Activated CD8-positive, alpha-beta T cell treated with anti-CD3 and anti-CD28 coated beads for 36 hours (primary cell): Measurements from ENCODE around the gene HSPA2. TPM values are rescaled to one million over a fixed set of nuclear protein-coding genes. Genes with fewer than 3 reads are reported as not detected.

ENCODE experiments used
- ATAC-seq: fragments of 200-7000 bp; cut with Tn5 transposase; one replicate; pipeline ENCODE4 v1.10.0; 2021; ENCODE audit warnings: mild to moderate bottlenecking, moderate library complexity
- CTCF ChIA-PET: fragments of 350-600 bp; sonication (Branson Sonifier 250); formaldehyde crosslinking; loops from one replicate; lab custom pipeline; 2021; ENCODE audit warnings: antibody characterized with exemption; lab: Charles Lee
- POLR2A ChIA-PET: fragments of 350-600 bp; sonication (Branson Sonifier 250); formaldehyde crosslinking; loops from one replicate; lab custom pipeline; 2021; ENCODE audit warnings: antibody characterized with exemption; lab: Charles Lee
- DNase-seq: peaks from one replicate; pipeline ENCODE4 v3.0.0-alpha.2; 2020
- H3K27ac Mint-ChIP-seq: one replicate; pipeline ENCODE4 v1.8.0; 2021; ENCODE audit warnings: mild to moderate bottlenecking, mixed read lengths
- H3K27me3 Mint-ChIP-seq: one replicate; pipeline ENCODE4 v1.8.0; 2021; ENCODE audit warnings: mixed read lengths
- H3K36me3 Mint-ChIP-seq: one replicate; pipeline ENCODE4 v1.8.0; 2021; ENCODE audit warnings: low read depth, mixed read lengths
- H3K4me1 Mint-ChIP-seq: one replicate; pipeline ENCODE4 v1.8.0; 2021; ENCODE audit warnings: low read depth, mixed read lengths
- H3K4me3 Mint-ChIP-seq: one replicate; pipeline ENCODE4 v1.8.0; 2021; ENCODE audit warnings: mild to moderate bottlenecking, moderate library complexity, mixed read lengths
- H3K9me3 Mint-ChIP-seq: one replicate; pipeline ENCODE4 v1.8.0; 2021; ENCODE audit warnings: mixed read lengths
- CTCF ChIP-seq: fragments of 200-600 bp; IDR thresholded peaks from one replicate; pipeline ENCODE4 v1.8.0; 2022; ENCODE audit warnings: antibody characterized with exemption, mild to moderate bottlenecking
- intact Hi-C: fragments of 100-400 bp; cut with micrococcal nuclease; formaldehyde crosslinking; loops from one replicate; pipeline ENCODE4 v1.10.0; 2022
- total RNA-seq, 2 experiments: library from RNA; stranded (reverse); gene quantifications; one replicate each; pipeline ENCODE4 v1.2.3, GENCODE V29; 2021

Gene HSPA2
- total RNA-seq, 2 experiments from 2014 or later = 2.9 to 3.6 TPM

GRCh38 chr14:64496764-64497163 lies 43.8 kb upstream of the HSPA2 start:
- Mint-ChIP-seq H3K36me3 (peaks cover 65% of the 10 kb centered on the region), H3K27ac (peak overlapping the region; percentile 19), H3K27me3 (no peaks in the 10 kb centered on the region), H3K9me3 (no peaks in the 10 kb centered on the region), H3K4me3 (no peak overlapping the region), H3K4me1 (peaks cover 60% of the 10 kb centered on the region)
- DNase-seq (no peak), ATAC-seq (no peak)
- intact Hi-C loops = no loop called here
- ChIA-PET POLR2A (interaction anchor here (0.6 to 1.4 kb wide), 3 partner anchors 10 to 623 kb away, joined by 3 to 7 read pairs (median 3); no protein-coding TSS in a partner anchor), CTCF (interaction anchor here (1.7 to 3.4 kb wide), 6 partner anchors 14 to 140 kb away, joined by 3 to 14 read pairs (median 9); partner anchors contain the start of gene HSPA2)
- no peak for TF ChIP-seq CTCF

GRCh38 chr14:64500088-64500487 lies 40.5 kb upstream of the HSPA2 start:
- TF ChIP-seq CTCF = no peak
- Mint-ChIP-seq H3K27ac (peak overlapping the region; percentile 90), H3K9me3 (no peaks in the 10 kb centered on the region), H3K27me3 (no peaks in the 10 kb centered on the region), H3K4me3 (peak overlapping the region; percentile 79), H3K4me1 (peaks cover 34% of the 10 kb centered on the region), H3K36me3 (peaks cover 56% of the 10 kb centered on the region)
- DNase-seq (no peak), ATAC-seq (no peak)
- intact Hi-C loops = no loop called here
- ChIA-PET CTCF (interaction anchor here (1.3 kb wide), 1 partner anchor 53 kb away, joined by 3 read pairs; no protein-coding TSS in a partner anchor), POLR2A (interaction anchor here (1.2 to 1.8 kb wide), 2 partner anchors 10 to 112 kb away, joined by 4 to 8 read pairs; partner anchors contain the start of gene MTHFD1)

GRCh38 chr14:64501411-64502171 lies 39.0 kb upstream of the HSPA2 start:
- CTCF ChIA-PET = interaction anchor here (0.9 to 3.1 kb wide), 12 partner anchors 9 to 135 kb away, joined by 3 to 23 read pairs (median 4); no protein-coding TSS in a partner anchor
- H3K9me3 Mint-ChIP-seq = no peaks in the 10 kb centered on the region
- peaks cover 29% of the 10 kb centered on the region for H3K4me1 Mint-ChIP-seq
- POLR2A ChIA-PET = interaction anchor here (0.8 to 1.8 kb wide), 8 partner anchors 9 to 114 kb away, joined by 3 to 8 read pairs (median 4); partner anchors contain the start of gene MTHFD1
- peak overlapping the region; percentile 79 for H3K4me3 Mint-ChIP-seq
- DNase-seq (no peak), ATAC-seq (no peak)
- H3K36me3 Mint-ChIP-seq = peaks cover 61% of the 10 kb centered on the region
- peak overlapping the region; percentile 97 for H3K27ac Mint-ChIP-seq
- intact Hi-C loops = no loop called here
- TF ChIP-seq CTCF = no peak
- no peaks in the 10 kb centered on the region for H3K27me3 Mint-ChIP-seq

- TF ChIP-seq CTCF = no peak
- Mint-ChIP-seq H3K4me3 (peak overlapping the region; percentile 79), H3K27me3 (no peaks in the 10 kb centered on the region), H3K9me3 (no peaks in the 10 kb centered on the region), H3K4me1 (peaks cover 26% of the 10 kb centered on the region), H3K27ac (peak overlapping the region; percentile 97), H3K36me3 (peaks cover 62% of the 10 kb centered on the region)
- intact Hi-C loops = no loop called here
- POLR2A ChIA-PET = interaction anchor here (0.8 to 3.4 kb wide), 12 partner anchors 12 to 398 kb away, joined by 3 to 19 read pairs (median 4); partner anchors contain the start of genes HSPA2 and MTHFD1
- DNase-seq = peak; percentile 35
- CTCF ChIA-PET = interaction anchor here (1.0 to 3.1 kb wide), 5 partner anchors 9 to 134 kb away, joined by 3 to 23 read pairs (median 4); no protein-coding TSS in a partner anchor
- no peak for ATAC-seq
Measured at GRCh38 chr14:64502456-64502855, 38.1 kb upstream of the HSPA2 start.
